Hematopoietic multipotent progenitor cell (in vitro differentiated cells): ENCODE data around the gene CERKL. TPM values are rescaled to one million over a fixed set of nuclear protein-coding genes. Genes with fewer than 3 reads are reported as not detected.

Experiments
- DNase-seq, 3 donors: peaks; one replicate each; pipeline ENCODE4 v3.0.0-alpha.2; 2011 to 2015; ENCODE audit warnings: low read depth in 2 of 3, low spot score in 2 of 3
- total RNA-seq: library from RNA; depleted of rRNA; stranded (reverse); fragments of >200 nt; gene quantifications from one replicate; pipeline ENCODE4 v1.2.3, GENCODE V29; 2012

CERKL gene
- total RNA-seq, 1 donor, result under 0.01 TPM

GRCh38 chr2:181581534-181581933 lies 75.4 kb downstream of the CERKL start:
- DNase-seq, result no peak

DNA sequence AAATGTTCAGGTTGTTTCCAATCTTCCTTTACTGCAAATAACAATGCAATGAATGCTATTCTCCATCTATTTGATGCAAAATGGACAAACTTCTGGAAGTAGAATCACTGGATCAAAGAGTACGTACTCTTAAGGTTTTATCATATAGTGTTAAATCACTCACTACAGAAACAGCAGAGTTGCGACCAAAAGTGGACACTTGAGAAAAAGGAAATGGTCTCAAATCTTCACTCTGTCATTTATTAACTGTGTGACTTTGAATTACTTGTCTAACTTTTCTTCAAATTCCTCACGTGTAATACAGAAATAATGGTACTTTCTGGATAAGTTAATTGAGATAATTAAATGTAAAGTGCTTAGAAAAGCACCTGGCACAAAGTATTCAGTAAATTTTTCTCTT lies 78.1 kb downstream of the CERKL start:
- no peak for DNase-seq

DNA sequence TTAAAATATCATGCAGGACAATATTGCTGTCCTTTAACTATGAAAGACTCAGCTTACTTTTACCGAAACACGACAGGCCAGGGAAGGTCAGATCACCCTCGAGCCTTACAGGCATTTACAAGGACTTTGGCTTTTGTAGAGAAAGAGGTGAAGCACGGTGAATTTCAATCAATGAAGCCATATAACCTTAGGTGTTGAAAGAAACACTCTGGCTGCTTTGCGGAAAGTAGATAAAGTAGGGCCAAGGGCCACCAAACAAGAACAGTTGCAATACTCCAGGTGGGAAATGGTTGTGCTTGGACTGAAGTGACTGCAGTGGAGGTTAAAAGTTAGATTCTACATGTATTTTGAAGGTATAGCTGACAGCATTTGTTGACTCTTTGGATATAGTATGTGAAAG lies 80.5 kb downstream of the CERKL start:
- no peak for DNase-seq

GRCh38 chr2:181575650-181576025 lies 81.3 kb downstream of the CERKL start:
- DNase-seq, result peak in 1 of 3 donors; percentile 41

DNA sequence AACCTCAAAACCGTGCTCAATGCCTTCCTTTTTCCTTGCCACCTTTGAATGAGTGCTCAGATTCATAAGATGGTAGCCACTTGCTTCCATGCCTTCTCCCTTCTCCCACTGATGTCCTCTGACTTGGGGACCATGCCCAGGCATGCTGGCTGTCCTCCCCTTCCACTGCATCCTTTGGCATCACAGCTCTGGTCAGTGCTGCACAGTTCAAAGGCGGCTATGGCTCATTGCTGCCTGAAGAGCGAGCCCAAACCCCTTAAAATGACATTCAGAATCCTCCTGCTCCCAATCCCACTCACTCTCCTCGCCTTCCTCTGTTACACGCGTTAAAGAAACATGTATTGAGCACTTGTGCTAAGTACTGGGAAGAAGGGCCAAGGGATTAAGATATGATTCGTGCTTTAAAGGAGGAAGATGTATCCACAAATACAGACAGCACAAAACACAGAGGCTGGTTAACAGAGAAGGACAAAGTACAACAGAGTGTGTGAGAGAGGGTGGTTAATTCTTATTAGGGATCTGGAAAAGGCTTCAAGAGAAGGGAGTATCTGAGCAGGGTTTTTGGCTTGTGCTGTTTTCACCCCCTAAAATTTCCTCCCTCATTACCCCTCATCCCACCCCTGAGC lies 81.8 kb downstream of the CERKL start:
- no peak for DNase-seq

GRCh38 chr2:181574321-181574720 lies 82.6 kb downstream of the CERKL start:
- DNase-seq, result no peak

GRCh38 chr2:181573140-181573736 lies 83.7 kb downstream of the CERKL start:
- peak in 1 of 3 donors; percentile 49 for DNase-seq

GRCh38 chr2:181570833-181571661 lies 85.9 kb downstream of the CERKL start:
- peak in 1 of 3 donors; percentile 31 for DNase-seq

GRCh38 chr2:181570059-181570458 lies 86.8 kb downstream of the CERKL start:
- no peak for DNase-seq

DNA sequence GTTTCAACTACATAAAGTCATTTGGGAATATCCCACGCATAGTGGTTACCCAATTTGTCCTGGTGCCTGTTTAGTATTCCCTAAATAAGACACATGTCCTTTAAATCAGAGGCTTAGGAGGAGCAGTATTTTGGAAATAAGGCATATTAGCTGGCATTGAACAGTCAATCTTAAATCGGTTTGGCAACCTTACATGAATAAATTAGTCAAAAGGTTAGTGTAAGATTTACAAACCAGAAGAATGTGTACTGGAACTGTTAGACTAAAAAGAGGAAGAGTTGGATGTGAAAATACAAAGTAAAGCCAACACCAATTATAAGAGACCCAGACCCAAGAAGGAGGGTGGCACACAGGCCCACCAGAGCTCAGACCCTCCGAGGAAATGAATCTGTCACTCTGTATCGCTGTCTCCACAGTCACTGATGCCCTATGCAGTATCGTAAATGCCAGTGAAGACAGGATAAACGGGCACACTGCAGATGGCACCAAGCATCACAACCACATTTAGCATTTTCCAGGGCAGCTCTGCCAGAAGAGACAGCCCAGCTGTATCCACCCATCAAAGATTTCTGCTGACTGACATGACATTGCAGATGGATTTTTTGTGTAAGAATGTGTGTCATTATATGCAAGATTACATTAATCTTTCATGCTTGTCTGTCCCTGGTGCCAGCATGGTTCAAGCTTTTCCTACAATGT lies 90.4 kb downstream of the CERKL start:
- no peak for DNase-seq

- DNase-seq, result no peak
These were observed 93.7 kb downstream of the CERKL start for GRCh38 chr2:181563101-181563692.

DNA sequence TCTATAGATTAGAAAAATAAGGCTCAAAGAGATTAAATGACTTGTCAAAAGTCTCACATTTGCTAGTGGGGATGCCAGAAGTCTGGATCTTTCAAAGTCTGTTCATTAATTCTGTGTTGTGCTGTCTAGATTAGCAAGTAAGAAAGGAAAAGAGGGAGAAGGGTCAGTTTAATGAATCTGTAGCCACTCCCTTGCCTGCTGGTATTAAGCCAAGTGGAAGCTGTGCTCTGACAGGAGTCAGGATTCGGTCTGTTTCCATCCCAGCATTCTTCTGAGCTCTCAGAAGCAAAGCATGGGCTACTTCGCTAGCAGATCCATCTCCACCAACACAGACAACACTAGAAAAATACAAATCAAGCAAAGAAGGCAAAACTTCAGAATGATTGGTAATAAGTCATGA lies 98.5 kb downstream of the CERKL start:
- DNase-seq, result no peak

- DNase-seq, result no peak
These were observed 102.7 kb downstream of the CERKL start for GRCh38 chr2:181554061-181554830.

DNA sequence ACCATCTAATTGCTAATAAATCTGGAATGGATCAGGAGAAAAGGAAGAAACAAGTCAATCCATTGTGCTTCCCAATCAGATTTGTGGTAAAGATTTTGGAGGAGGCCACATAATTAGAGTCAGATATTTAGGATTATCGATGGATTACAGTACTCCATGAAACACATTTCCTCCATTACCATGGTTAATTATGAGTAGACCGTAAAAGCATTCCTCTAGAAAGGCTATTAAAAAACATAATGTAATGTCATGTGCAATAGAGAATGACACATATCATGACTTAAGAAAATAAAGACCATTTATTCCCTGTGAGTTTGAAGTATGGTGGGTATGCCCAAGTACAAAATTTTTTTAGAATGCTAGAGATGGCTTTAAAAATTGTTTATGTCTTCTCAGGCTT lies 103.7 kb downstream of the CERKL start:
- DNase-seq, result no peak

- no peak for DNase-seq
These were observed 104.1 kb downstream of the CERKL start for GRCh38 chr2:181552808-181553207.

- DNase-seq, result no peak
These were observed 110.8 kb downstream of the CERKL start for GRCh38 chr2:181546086-181546485.

DNA sequence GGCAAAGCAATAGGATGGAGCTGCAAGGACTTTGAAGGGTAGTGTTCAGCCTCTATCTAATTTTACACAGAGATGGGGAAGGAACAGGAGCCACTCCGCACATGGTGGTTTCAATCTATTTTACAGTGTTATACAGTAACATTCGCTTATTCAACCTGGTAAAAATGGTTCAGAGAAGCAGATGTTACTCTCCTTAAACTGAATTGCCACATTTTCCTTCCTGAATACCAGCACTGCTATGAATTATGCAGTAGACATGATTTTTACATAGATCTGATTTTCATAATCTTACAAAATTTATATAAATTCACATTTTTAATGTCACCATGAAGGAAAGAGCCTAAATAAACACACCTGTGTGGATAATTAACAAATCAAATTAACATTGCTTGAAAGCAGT lies 114.7 kb downstream of the CERKL start:
- no peak for DNase-seq

GRCh38 chr2:181540421-181540820 lies 116.5 kb downstream of the CERKL start:
- no peak for DNase-seq

- no peak for DNase-seq
These were observed 120.2 kb downstream of the CERKL start for GRCh38 chr2:181536730-181537129.

DNA sequence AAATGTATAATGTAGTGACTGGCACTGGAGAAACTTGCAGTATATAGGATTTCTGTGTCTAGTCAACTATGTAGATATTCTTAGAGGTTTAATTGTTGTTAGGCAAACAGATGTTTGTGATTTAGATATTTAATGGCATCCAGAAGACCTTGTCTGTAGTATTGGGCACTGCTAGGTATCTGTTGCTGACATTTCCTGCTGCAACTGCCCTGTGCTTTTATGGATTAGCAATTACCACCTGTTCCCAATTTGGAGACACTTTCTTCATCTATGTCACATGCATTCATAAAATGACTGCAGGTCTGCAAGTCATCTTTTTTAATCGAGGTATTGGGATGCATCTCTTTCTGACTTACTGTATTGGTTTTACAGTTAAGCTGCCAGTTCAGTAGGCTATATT lies 128.5 kb downstream of the CERKL start:
- DNase-seq, result no peak
